Mucosa of descending colon (tissue), 3 donors: ENCODE data around the gene OTP. TPM values are rescaled to one million over a fixed set of nuclear protein-coding genes. Genes with fewer than 3 reads are reported as not detected.
"Not testable (repeated sequence)": the region's sequence is repeated elsewhere in the genome, so short reads cannot be mapped to it uniquely, and the experiment has no call there.

Experiments
- ATAC-seq: fragments of 200-7000 bp; cut with Tn5 transposase; one replicate; pipeline ENCODE4 v1.9.1; 2020; ENCODE audit warnings: mild to moderate bottlenecking, moderate library complexity
- DNase-seq, 3 donors: peaks; one replicate each; pipeline ENCODE4 v3.0.0-alpha.2; 2020
- H3K36me3 ChIP-seq: fragments of 200-600 bp; one replicate; pipeline ENCODE4 v1.8.0; 2021; ENCODE audit warnings: low read depth, mild to moderate bottlenecking
- H3K4me1 ChIP-seq: fragments of 200-600 bp; one replicate; pipeline ENCODE4 v1.8.0; 2021; ENCODE audit warnings: low read depth, mild to moderate bottlenecking
- H3K4me3 ChIP-seq: fragments of 200-600 bp; one replicate; pipeline ENCODE4 v1.8.0; 2021; ENCODE audit warnings: mild to moderate bottlenecking
- H3K9me3 ChIP-seq: fragments of 200-600 bp; one replicate; pipeline ENCODE4 v1.8.0; 2021; ENCODE audit warnings: mild to moderate bottlenecking
- CTCF ChIP-seq: fragments of 200-600 bp; IDR thresholded peaks from one replicate; pipeline ENCODE4 v1.8.0; 2022; ENCODE audit warnings: antibody characterized with exemption, mild to moderate bottlenecking
- intact Hi-C, 2 donors: fragments of 100-400 bp; cut with DNase I in 1 of 2; cut with micrococcal nuclease in 1 of 2; formaldehyde crosslinking; loops; one replicate each; pipeline versions ENCODE4 v1.11.0 to v1.11.1; 2022; cut with DNase I, micrococcal nuclease
- total RNA-seq, 3 donors: library from RNA; stranded (reverse); fragmentation: NEBNext Ultra II Directional in 2 of 3; extraction: Animal tissue kit (Norgen Biotek cat#: 25700) in 2 of 3; gene quantifications; one replicate each; pipeline versions ENCODE4 v1.2.1 to v1.2.4, GENCODE V29; 2021 to 2023
- donor health status: DM: no; HTN: no; CAD: no; lungs with moderate emphysema.
- donor health status: DM: no; HTN: no; CAD: no.
- donor health status: DM: no; HTN: yes; CAD: no.

The OTP gene
- total RNA-seq, 3 donors from 2014 or later = not detected

DNA sequence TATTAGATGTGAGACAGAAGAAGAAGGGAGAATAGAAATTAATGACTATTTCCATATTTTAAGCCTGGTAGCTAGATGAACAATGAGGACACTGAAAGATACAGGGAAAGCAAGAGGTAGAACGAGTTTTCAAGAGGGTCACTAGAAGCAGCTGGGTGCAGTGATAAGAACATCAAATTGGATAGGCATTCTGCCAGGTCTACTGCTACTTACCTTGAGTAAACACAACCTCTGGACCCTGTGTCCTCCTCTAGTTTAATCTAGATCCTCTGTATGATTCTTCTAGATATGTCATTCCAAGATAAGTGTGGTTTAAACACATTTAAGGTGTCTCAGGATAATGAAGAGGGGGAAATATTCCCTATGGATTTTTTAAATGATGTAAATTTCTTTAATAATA is 31.2 kb downstream of the OTP start:
- peak in 1 of 3 donors; percentile 22 for DNase-seq
- Histone ChIP-seq H3K9me3 (no peaks in the 10 kb centered on the region), H3K4me1 (no peaks in the 10 kb centered on the region), H3K4me3 (no peak overlapping the region), H3K36me3 (no peaks in the 10 kb centered on the region)
- intact Hi-C loops = no loop called here
- no peak for TF ChIP-seq CTCF
- ATAC-seq = peak; percentile 69

DNA sequence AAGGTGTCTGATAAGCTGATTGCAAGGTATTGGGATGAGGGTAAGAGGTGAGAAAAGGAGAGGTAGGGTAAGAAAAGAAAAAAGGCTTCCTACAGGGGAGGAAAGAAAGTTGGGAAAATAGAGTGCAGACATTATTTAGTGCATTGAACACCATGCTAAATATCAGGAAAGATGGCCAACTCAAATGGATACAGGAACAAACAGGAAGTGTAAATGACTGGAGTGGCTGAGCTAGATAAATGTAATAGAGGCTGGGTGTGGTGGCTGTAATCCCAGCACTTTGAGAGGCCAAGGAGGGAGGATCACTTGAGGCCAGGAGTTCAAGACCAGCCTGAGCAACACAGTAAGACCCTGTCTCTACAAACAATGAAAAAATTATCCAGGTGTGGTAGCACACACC is 32.2 kb downstream of the OTP start:
- no peak for DNase-seq
- Histone ChIP-seq H3K4me1 (no peaks in the 10 kb centered on the region), H3K4me3 (no peak overlapping the region), H3K36me3 (no peaks in the 10 kb centered on the region), H3K9me3 (no peaks in the 10 kb centered on the region)
- intact Hi-C loops = no loop called here
- TF ChIP-seq CTCF = no peak
- no peak for ATAC-seq

DNA sequence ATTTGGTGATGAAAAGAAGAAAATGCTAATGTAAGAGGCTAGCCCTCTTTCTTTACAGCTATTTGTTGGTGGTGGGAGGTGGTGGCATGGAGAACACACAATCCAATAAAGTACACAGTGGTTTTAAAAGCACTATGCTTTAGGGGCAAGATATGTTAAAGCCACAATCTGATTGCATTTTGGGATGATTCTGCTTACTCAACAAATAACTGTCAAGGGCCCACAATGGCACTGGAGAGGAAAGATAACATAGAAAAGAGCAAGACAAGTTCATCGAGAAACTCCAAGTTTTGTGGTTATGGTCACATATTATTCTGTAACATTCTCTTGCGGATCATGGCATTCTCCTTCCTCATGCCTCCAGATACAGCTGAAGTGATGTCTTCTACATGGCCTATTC is 38.8 kb downstream of the OTP start:
- ATAC-seq (no peak), DNase-seq (no peak)
- H3K36me3 ChIP-seq = no peaks in the 10 kb centered on the region
- no peak overlapping the region for H3K4me3 ChIP-seq
- intact Hi-C loops = no loop called here
- no peaks in the 10 kb centered on the region for H3K4me1 ChIP-seq
- no peak for TF ChIP-seq CTCF
- no peaks in the 10 kb centered on the region for H3K9me3 ChIP-seq

DNA sequence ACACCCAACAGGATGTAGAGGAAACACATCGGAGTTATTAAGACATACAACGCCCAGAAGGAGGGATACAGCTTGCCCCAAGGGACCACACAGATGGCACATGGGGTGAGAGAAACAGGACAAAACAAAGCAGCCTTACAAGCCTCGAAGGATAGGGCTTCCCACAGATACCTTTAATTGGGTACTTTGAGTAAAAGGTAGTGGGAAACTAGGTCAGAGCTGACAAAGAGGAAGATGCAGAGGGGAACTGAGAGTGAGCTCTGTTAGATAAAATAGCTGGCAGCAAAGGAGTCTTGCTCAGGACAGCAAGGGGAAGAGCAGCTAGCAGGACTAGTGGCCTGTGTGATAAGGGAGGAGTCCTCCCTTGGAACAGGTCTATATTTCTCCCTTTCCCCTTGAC is 48.2 kb downstream of the OTP start:
- no peak for TF ChIP-seq CTCF
- no peaks in the 10 kb centered on the region for H3K4me1 ChIP-seq
- no peaks in the 10 kb centered on the region for H3K36me3 ChIP-seq
- ATAC-seq (no peak), DNase-seq (no peak)
- intact Hi-C loops = no loop called here
- no peaks in the 10 kb centered on the region for H3K9me3 ChIP-seq
- no peak overlapping the region for H3K4me3 ChIP-seq

DNA sequence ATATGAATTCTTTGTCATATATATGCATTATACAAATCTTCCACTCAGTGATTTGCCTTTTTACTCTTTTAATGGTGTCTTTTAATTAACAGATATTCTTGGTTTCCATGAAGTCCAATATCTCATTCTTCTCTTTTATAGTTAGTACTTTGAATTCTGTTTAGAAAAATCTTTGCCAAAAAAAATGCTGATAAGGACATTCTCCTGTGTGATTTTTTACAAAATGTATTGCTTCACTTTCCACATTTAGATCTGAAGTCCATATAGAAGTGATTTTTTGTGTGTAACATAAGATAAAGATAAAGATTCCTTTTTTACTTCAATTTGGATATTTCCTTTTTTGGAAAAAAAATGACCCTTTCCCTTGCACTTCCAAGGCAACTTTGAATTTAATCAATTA is 50.3 kb downstream of the OTP start:
- no peak overlapping the region for H3K4me3 ChIP-seq
- H3K9me3 ChIP-seq = no peaks in the 10 kb centered on the region
- ATAC-seq = no peak
- DNase-seq = no peak
- TF ChIP-seq CTCF = no peak
- no peaks in the 10 kb centered on the region for H3K4me1 ChIP-seq
- intact Hi-C loops = no loop called here
- no peaks in the 10 kb centered on the region for H3K36me3 ChIP-seq

DNA sequence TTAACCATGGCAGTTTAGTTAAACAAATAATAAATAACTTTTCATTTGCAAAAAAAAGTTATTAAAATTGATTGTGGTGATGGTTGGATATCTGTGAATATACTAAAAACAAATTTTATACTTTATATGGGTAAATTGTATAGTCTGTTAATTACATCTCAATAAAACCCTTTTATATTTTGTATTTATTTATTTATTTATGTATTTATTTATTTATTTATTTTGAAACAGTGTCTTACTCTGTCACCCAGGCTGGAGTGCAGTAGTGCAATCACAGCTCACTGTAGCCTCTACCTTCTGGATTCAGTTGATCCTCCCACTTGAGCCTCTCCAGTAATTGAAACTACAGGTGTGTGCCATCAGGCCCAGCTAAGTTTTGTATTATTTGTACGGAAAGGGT is 52.4 kb downstream of the OTP start:
- H3K4me3 ChIP-seq = no peak overlapping the region
- H3K9me3 ChIP-seq = no peaks in the 10 kb centered on the region
- no peak for TF ChIP-seq CTCF
- H3K4me1 ChIP-seq = no peaks in the 10 kb centered on the region
- ATAC-seq = no peak
- intact Hi-C loops = no loop called here
- DNase-seq = no peak
- no peaks in the 10 kb centered on the region for H3K36me3 ChIP-seq

GRCh38 chr5:77582143-77582542 is 56.4 kb downstream of the OTP start:
- H3K36me3 ChIP-seq, H3K9me3 ChIP-seq, intact Hi-C loops, H3K4me1 ChIP-seq, H3K4me3 ChIP-seq, ATAC-seq, DNase-seq: not testable (repeated sequence)
